Thymus (tissue), 11 donors: ENCODE data around the gene PPP1R37. TPM values are rescaled to one million over a fixed set of nuclear protein-coding genes. Genes with fewer than 3 reads are reported as not detected.

Source experiments
- DNase-seq, 9 donors: peaks; one replicate each; pipeline ENCODE4 v3.0.0-alpha.2; 2013; ENCODE audit warnings: low spot score in 9 of 9, low read depth in 6 of 9, missing footprints in 1 of 9
- H3K27ac ChIP-seq, 2 donors: one replicate each; pipeline ENCODE4 v1.5.1; 2013; ENCODE audit warnings: control low read depth in 1 of 2, low read depth in 1 of 2, low read length in 1 of 2, mild to moderate bottlenecking in 1 of 2, moderate library complexity in 1 of 2
- H3K27me3 ChIP-seq, 2 donors: one replicate each; pipeline ENCODE4 v1.5.1; 2013; ENCODE audit warnings: low read length in 1 of 2; ENCODE audit not compliant: control insufficient read depth in 2 of 2, insufficient read depth in 1 of 2
- H3K36me3 ChIP-seq, 2 donors: one replicate each; pipeline ENCODE4 v1.5.1; 2013; ENCODE audit warnings: low read length in 1 of 2, mild to moderate bottlenecking in 1 of 2, moderate library complexity in 1 of 2; ENCODE audit not compliant: control insufficient read depth in 2 of 2, insufficient read depth in 2 of 2
- H3K4me1 ChIP-seq, 2 donors: one replicate each; pipeline ENCODE4 v1.5.1; 2013; ENCODE audit warnings: low read length in 2 of 2; ENCODE audit not compliant: control insufficient read depth in 2 of 2, insufficient read depth in 2 of 2
- H3K4me3 ChIP-seq, 2 donors: one replicate each; pipeline ENCODE4 v1.5.1; 2013; ENCODE audit warnings: low read length in 2 of 2, control low read depth in 1 of 2, mild to moderate bottlenecking in 1 of 2
- H3K9me3 ChIP-seq, 2 donors: one replicate each; pipeline ENCODE4 v1.5.1; 2013; ENCODE audit warnings: low read length in 1 of 2, mild to moderate bottlenecking in 1 of 2; ENCODE audit not compliant: control insufficient read depth in 2 of 2, insufficient read depth in 1 of 2
- WGBS: extraction: QIAGEN DNeasy Blood & Tissue Kit; methylation state at CpG from one replicate; pipeline ENCODE4 v1.1.7; 2013; 5-methylcytosine and 5-hydroxymethylcytosine counted together
- polyA plus RNA-seq: library from polyadenylated mRNA; stranded (reverse); fragments of 200-250 nt; gene quantifications from one replicate; pipeline ENCODE4 v1.2.3, GENCODE V29; 2013
- total RNA-seq: library from RNA; stranded (reverse); fragments of 120-200 nt; gene quantifications from one replicate; pipeline ENCODE4 v1.2.4, GENCODE V29; 2013
- donor health status: healthy.

Gene PPP1R37
- total and polyA plus RNA-seq, 2 donors, result 16.5 to 39.3 TPM

- Histone ChIP-seq H3K27me3 (peaks cover 18 to 35% of the 10 kb centered on the region in 2 donors), H3K9me3 (peaks cover 0 to 4% of the 10 kb centered on the region in 2 donors), H3K27ac (peak within 1 kb of the TSS in 1 of 2 donors; percentile 60), H3K36me3 (peaks cover 3 to 10% of the 10 kb centered on the region in 2 donors), H3K4me3 (peak within 1 kb of the TSS; percentile 24 to 32), H3K4me1 (peaks cover 13 to 26% of the 10 kb centered on the region in 2 donors)
- WGBS, result 4% methylated on average over 81 of the region's 81 CpGs
- peak in 3 of 9 donors; percentile 46 to 61 (median 47) for DNase-seq
These were observed 16.7 kb upstream of the PPP1R37 start, which contains the start of gene ZNF296 for GRCh38 chr19:45076029-45076850. ZNF296 (minus strand) TSS chr19:45076478; CDS start chr19:45076373, 105 bp downstream.

- H3K27ac ChIP-seq, result no peak overlapping the region
- no peak for DNase-seq
These were observed 15.9 kb upstream of the PPP1R37 start for GRCh38 chr19:45076851-45077730.

GRCh38 chr19:45078390-45079062, 14.5 kb upstream of the PPP1R37 start:
- Histone ChIP-seq H3K27ac (no peak overlapping the region), H3K27me3 (peaks cover 18 to 35% of the 10 kb centered on the region in 2 donors), H3K4me1 (peaks cover 13 to 26% of the 10 kb centered on the region in 2 donors), H3K36me3 (peaks cover 7 to 13% of the 10 kb centered on the region in 2 donors), H3K4me3 (peak overlapping the region; percentile 91 to 98), H3K9me3 (peaks cover 0 to 4% of the 10 kb centered on the region in 2 donors)
- no peak for DNase-seq
- WGBS, result 71% methylated on average over 10 of the region's 10 CpGs

More at GRCh38 chr19:45076851-45077730, 15.9 kb upstream of the PPP1R37 start:
- WGBS, result 93% methylated on average over 15 of the region's 15 CpGs
- Histone ChIP-seq H3K36me3 (peaks cover 4% of the 10 kb centered on the region in 2 donors), H3K9me3 (peaks cover 0 to 4% of the 10 kb centered on the region in 2 donors), H3K27me3 (peaks cover 18 to 35% of the 10 kb centered on the region in 2 donors), H3K4me1 (peaks cover 13 to 26% of the 10 kb centered on the region in 2 donors), H3K4me3 (no peak overlapping the region)

- peak in 5 of 9 donors; percentile 48 to 81 (median 63) for DNase-seq
- Histone ChIP-seq H3K27ac (peak within 1 kb of the TSS; percentile 47 to 60), H3K4me3 (peak within 1 kb of the TSS; percentile 91 to 98), H3K9me3 (peaks cover 0 to 4% of the 10 kb centered on the region in 2 donors), H3K27me3 (peaks cover 18 to 34% of the 10 kb centered on the region in 2 donors), H3K4me1 (peaks cover 13 to 26% of the 10 kb centered on the region in 2 donors), H3K36me3 (peaks cover 7 to 13% of the 10 kb centered on the region in 2 donors)
- WGBS, result under 1% methylated on average over 61 of the region's 61 CpGs
These were observed 13.7 kb upstream of the PPP1R37 start, which contains the start of gene GEMIN7 for GRCh38 chr19:45079063-45079910. GEMIN7 (plus strand) TSS chr19:45079260; CDS start chr19:45090115, 10,855 bp downstream.

- WGBS, result 26% methylated on average over 6 of the region's 6 CpGs
- H3K27ac ChIP-seq, result no peak overlapping the region
- H3K27me3 ChIP-seq, result peaks cover 17 to 29% of the 10 kb centered on the region in 2 donors
- H3K36me3 ChIP-seq, result peaks cover 7 to 13% of the 10 kb centered on the region in 2 donors
- DNase-seq, result no peak
- H3K9me3 ChIP-seq, result peaks cover 0 to 4% of the 10 kb centered on the region in 2 donors
- H3K4me3 ChIP-seq, result peak overlapping the region; percentile 91 to 98
- peaks cover 13 to 26% of the 10 kb centered on the region in 2 donors for H3K4me1 ChIP-seq
These were observed 13.0 kb upstream of the PPP1R37 start for GRCh38 chr19:45079911-45080370.

- H3K9me3 ChIP-seq, result peaks cover 0 to 4% of the 10 kb centered on the region in 2 donors
- H3K4me1 ChIP-seq, result peaks cover 10 to 15% of the 10 kb centered on the region in 2 donors
- H3K36me3 ChIP-seq, result peaks cover 11 to 19% of the 10 kb centered on the region in 2 donors
- WGBS, result 98% methylated on average over 5 of the region's 5 CpGs
- H3K27ac ChIP-seq, result no peak overlapping the region
- no peak overlapping the region for H3K4me3 ChIP-seq
- peaks cover 2 to 7% of the 10 kb centered on the region in 2 donors for H3K27me3 ChIP-seq
- no peak for DNase-seq
These were observed 10.8 kb upstream of the PPP1R37 start for GRCh38 chr19:45082170-45082569.

GRCh38 chr19:45086480-45086879, 6.5 kb upstream of the PPP1R37 start:
- 96% methylated on average over 4 of the region's 4 CpGs for WGBS

More at GRCh38 chr19:45086480-45086879, 6.5 kb upstream of the PPP1R37 start:
- Histone ChIP-seq H3K4me3 (no peak overlapping the region), H3K4me1 (peaks cover 4 to 10% of the 10 kb centered on the region in 2 donors), H3K27ac (no peak overlapping the region), H3K27me3 (no peaks in the 10 kb centered on the region), H3K9me3 (peaks cover 0 to 4% of the 10 kb centered on the region in 2 donors), H3K36me3 (peaks cover 30 to 32% of the 10 kb centered on the region in 2 donors)
- no peak for DNase-seq
